Breast epithelium (tissue), 4 donors: ENCODE results near the gene CDH24. TPM values are rescaled to one million over a fixed set of nuclear protein-coding genes. Genes with fewer than 3 reads are reported as not detected.

Source experiments
- DNase-seq, 2 donors: peaks; one replicate each; pipeline ENCODE4 v3.0.0-alpha.2; 2019; ENCODE audit warnings: low spot score in 2 of 2
- H3K27ac ChIP-seq, 2 donors: fragments of 200-600 bp; sonication (generic) in 1 of 2; one replicate each; pipeline ENCODE4 v1.5.1; 2016 to 2019; ENCODE audit warnings: mild to moderate bottlenecking in 1 of 2
- H3K27me3 ChIP-seq, 2 donors: fragments of 200-600 bp; sonication (generic) in 1 of 2; one replicate each; pipeline versions ENCODE4 v1.5.1 to v1.6.0; 2017 to 2019; ENCODE audit warnings: control low read depth in 1 of 2, mild to moderate bottlenecking in 1 of 2
- H3K36me3 ChIP-seq: fragments of 200-600 bp; one replicate; pipeline ENCODE4 v1.5.1; 2019
- H3K4me1 ChIP-seq, 2 donors: fragments of 200-600 bp; sonication (generic); one replicate each; pipeline ENCODE4 v1.5.1; 2016 to 2019; ENCODE audit warnings: control low read depth in 1 of 2
- H3K4me3 ChIP-seq, 3 donors: fragments of 200-600 bp; sonication (generic); 1 replicate in 2 of 3; 2 replicates in 1 of 3; pipeline ENCODE4 v1.5.1; 2016 to 2019; ENCODE audit warnings: mild to moderate bottlenecking in 3 of 3, moderate library complexity in 2 of 3
- H3K9me3 ChIP-seq, 2 donors: fragments of 200-600 bp; sonication (generic) in 1 of 2; one replicate each; pipeline ENCODE4 v1.5.1; 2016 to 2019; ENCODE audit warnings: control low read depth in 1 of 2
- POLR2A ChIP-seq: fragments of 450-650 bp; IDR thresholded peaks from one replicate; pipeline ENCODE4 v1.6.1; 2016; ENCODE audit warnings: antibody characterized with exemption, mild to moderate bottlenecking, moderate library complexity
- POLR2AphosphoS5 ChIP-seq, 3 donors: sonication (generic); formaldehyde crosslinking; IDR thresholded peaks; one replicate each; pipeline ENCODE4 v1.6.1; 2017; ENCODE audit warnings: antibody characterized with exemption in 3 of 3
- intact Hi-C: fragments of 100-400 bp; cut with DNase I; formaldehyde crosslinking; loops from one replicate; pipeline ENCODE4 v1.15.1; 2023; ENCODE audit warnings: low total_unique reads
- total RNA-seq, 3 donors: library from RNA; depleted of rRNA; stranded (reverse); fragments of >200 nt; gene quantifications; one replicate each; pipeline ENCODE4 v1.1.0, GENCODE V29; 2016
- TF ChIP-seq, protein P1 (sequence below), 3 donors: fragments of 450-650 bp; IDR thresholded peaks; one replicate each; pipeline ENCODE4 v1.5.1; 2016 to 2017; ENCODE audit warnings: antibody characterized with exemption in 3 of 3, mild to moderate bottlenecking in 3 of 3, moderate library complexity in 3 of 3

The CDH24 gene
- total RNA-seq, 3 donors from 2014 or later = 2.2 to 5.2 (median 3.2) TPM

DNA sequence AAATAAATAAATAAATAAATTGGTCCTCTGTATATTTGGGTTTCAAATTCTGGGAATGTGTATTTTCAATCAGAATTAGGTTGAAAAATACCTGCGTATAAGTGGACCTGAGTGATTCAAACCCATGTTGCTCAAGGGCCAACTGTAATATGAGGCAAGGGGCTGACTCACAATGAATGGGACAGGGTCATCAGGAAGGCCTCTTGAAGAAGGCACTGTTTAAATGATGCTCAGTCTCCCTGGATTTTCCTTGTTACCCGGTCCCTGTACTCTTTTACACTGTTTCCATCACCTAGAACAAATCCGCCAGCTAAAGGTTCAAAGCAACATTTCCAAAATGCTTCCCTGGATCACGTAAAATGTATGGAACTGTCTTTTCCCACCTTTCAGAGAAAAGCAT lies 26.4 kb downstream of the CDH24 start:
- TF ChIP-seq POLR2A = no peak
- TF ChIP-seq, protein P1, sequence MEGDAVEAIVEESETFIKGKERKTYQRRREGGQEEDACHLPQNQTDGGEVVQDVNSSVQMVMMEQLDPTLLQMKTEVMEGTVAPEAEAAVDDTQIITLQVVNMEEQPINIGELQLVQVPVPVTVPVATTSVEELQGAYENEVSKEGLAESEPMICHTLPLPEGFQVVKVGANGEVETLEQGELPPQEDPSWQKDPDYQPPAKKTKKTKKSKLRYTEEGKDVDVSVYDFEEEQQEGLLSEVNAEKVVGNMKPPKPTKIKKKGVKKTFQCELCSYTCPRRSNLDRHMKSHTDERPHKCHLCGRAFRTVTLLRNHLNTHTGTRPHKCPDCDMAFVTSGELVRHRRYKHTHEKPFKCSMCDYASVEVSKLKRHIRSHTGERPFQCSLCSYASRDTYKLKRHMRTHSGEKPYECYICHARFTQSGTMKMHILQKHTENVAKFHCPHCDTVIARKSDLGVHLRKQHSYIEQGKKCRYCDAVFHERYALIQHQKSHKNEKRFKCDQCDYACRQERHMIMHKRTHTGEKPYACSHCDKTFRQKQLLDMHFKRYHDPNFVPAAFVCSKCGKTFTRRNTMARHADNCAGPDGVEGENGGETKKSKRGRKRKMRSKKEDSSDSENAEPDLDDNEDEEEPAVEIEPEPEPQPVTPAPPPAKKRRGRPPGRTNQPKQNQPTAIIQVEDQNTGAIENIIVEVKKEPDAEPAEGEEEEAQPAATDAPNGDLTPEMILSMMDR (IDR thresholded peaks at IDR 0.05) = no peak
- no peak for TF ChIP-seq POLR2AphosphoS5 (IDR thresholded peaks at IDR 0.05)
- H3K27me3 ChIP-seq = no peaks in the 10 kb centered on the region
- DNase-seq = no peak
- H3K27ac ChIP-seq = no peak overlapping the region
- H3K4me3 ChIP-seq = no peak overlapping the region
- H3K9me3 ChIP-seq = no peaks in the 10 kb centered on the region
- intact Hi-C loops = no loop called here
- peaks cover 5 to 6% of the 10 kb centered on the region in 2 donors for H3K4me1 ChIP-seq
- H3K36me3 ChIP-seq = no peaks in the 10 kb centered on the region

- Histone ChIP-seq H3K4me1 (peaks cover 5% of the 10 kb centered on the region in 2 donors), H3K9me3 (no peaks in the 10 kb centered on the region), H3K27me3 (no peaks in the 10 kb centered on the region), H3K27ac (no peak overlapping the region), H3K4me3 (no peak overlapping the region), H3K36me3 (no peaks in the 10 kb centered on the region)
- TF ChIP-seq POLR2AphosphoS5 (IDR thresholded peaks at IDR 0.05) (no peak), POLR2A (no peak)
- TF ChIP-seq, protein P1 (IDR thresholded peaks at IDR 0.05) = no peak
- no peak for DNase-seq
- intact Hi-C loops = no loop called here
Observed at GRCh38 chr14:23028799-23029198, 28.5 kb downstream of the CDH24 start.

GRCh38 chr14:23025151-23025814 lies 32.0 kb downstream of the CDH24 start:
- intact Hi-C loops = no loop called here
- TF ChIP-seq POLR2AphosphoS5 (IDR thresholded peaks at IDR 0.05) = no peak
- TF ChIP-seq, protein P1 (IDR thresholded peaks at IDR 0.05) = no peak
- no peak for TF ChIP-seq POLR2A
- Histone ChIP-seq H3K4me1 (no peaks in the 10 kb centered on the region), H3K4me3 (no peak overlapping the region), H3K27ac (no peak overlapping the region), H3K9me3 (no peaks in the 10 kb centered on the region), H3K27me3 (no peaks in the 10 kb centered on the region), H3K36me3 (no peaks in the 10 kb centered on the region)
- DNase-seq = no peak

DNA sequence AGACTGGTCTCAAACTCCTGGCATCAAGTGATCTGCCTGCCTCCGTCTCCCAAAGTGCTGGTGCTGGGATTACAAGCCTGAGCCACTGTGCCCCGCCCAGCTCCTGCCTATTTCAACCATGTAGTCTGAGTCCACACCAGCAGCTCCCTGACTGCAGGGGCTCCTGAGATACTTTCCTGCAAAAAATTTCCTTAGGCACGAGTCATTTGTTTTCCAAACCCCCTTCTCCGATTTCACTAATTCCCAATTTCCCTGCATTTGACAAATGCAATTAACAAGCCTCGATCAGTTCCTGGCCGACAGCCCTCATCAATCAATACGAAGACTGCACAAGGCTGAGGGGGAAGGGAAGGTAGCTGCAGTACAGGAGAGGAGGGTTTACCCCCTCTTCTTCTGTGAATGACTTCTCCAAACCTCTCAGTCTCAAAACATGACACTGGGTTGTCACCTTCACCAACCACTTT lies 32.7 kb downstream of the CDH24 start:
- intact Hi-C loops = no loop called here

GRCh38 chr14:23023795-23024152 lies 33.5 kb downstream of the CDH24 start:
- Histone ChIP-seq H3K36me3 (no peaks in the 10 kb centered on the region), H3K27ac (no peak overlapping the region), H3K4me3 (no peak overlapping the region), H3K9me3 (no peaks in the 10 kb centered on the region), H3K27me3 (no peaks in the 10 kb centered on the region), H3K4me1 (no peaks in the 10 kb centered on the region)
- DNase-seq = no peak
- intact Hi-C loops = no loop called here
- TF ChIP-seq POLR2A (no peak), POLR2AphosphoS5 (IDR thresholded peaks at IDR 0.05) (no peak)
- TF ChIP-seq, protein P1 (IDR thresholded peaks at IDR 0.05) = no peak

More for the DNA sequence above, 32.7 kb downstream of the CDH24 start:
- Histone ChIP-seq H3K36me3 (no peaks in the 10 kb centered on the region), H3K27me3 (no peaks in the 10 kb centered on the region), H3K4me3 (no peak overlapping the region), H3K9me3 (no peaks in the 10 kb centered on the region), H3K27ac (no peak overlapping the region), H3K4me1 (no peaks in the 10 kb centered on the region)
- TF ChIP-seq POLR2A = no peak
- DNase-seq = no peak
